Tibial artery (tissue), 4 donors: ENCODE measurements around the gene KCNT1.

Experiments used
- DNase-seq, 2 donors: peaks; one replicate each; pipeline ENCODE4 v3.0.0-alpha.2; 2019
- H3K27ac ChIP-seq, 2 donors: fragments of 200-600 bp; sonication (generic) in 1 of 2; 1 replicate in 1 of 2; 2 replicates in 1 of 2; pipeline ENCODE4 v1.5.1; 2018 to 2019; ENCODE audit warnings: mild to moderate bottlenecking in 1 of 2
- H3K27me3 ChIP-seq, 2 donors: fragments of 200-600 bp; sonication (generic) in 1 of 2; one replicate each; pipeline versions ENCODE4 v1.5.1 to v1.6.0; 2016 to 2019
- H3K36me3 ChIP-seq, 3 donors: fragments of 200-600 bp; sonication (generic) in 2 of 3; one replicate each; pipeline ENCODE4 v1.5.1; 2016 to 2019; ENCODE audit warnings: mild to moderate bottlenecking in 2 of 3
- H3K4me1 ChIP-seq, 4 donors: fragments of 200-600 bp; sonication (generic) in 2 of 4; 1 replicate in 3 of 4; 2 replicates in 1 of 4; pipeline ENCODE4 v1.5.1; 2016 to 2019
- H3K4me3 ChIP-seq, 2 donors: fragments of 200-600 bp; sonication (generic) in 1 of 2; 1 replicate in 1 of 2; 2 replicates in 1 of 2; pipeline ENCODE4 v1.5.1; 2018 to 2019; ENCODE audit warnings: mild to moderate bottlenecking in 2 of 2
- H3K9me3 ChIP-seq, 3 donors: fragments of 200-600 bp; sonication (generic) in 1 of 3; one replicate each; pipeline ENCODE4 v1.5.1; 2016 to 2019
- intact Hi-C: fragments of 100-400 bp; cut with DNase I; formaldehyde crosslinking; loops from one replicate; pipeline ENCODE4 v1.15.0; 2023; ENCODE audit warnings: low total_unique reads
- TF ChIP-seq, protein P1 (sequence below), 2 experiments: fragments of 200-600 bp in 1 of 2; fragments of 450-650 bp in 1 of 2; IDR thresholded peaks; one replicate each; pipeline ENCODE4 v1.5.1; 2017 to 2019; ENCODE audit warnings: antibody characterized with exemption in 2 of 2, mild to moderate bottlenecking in 1 of 2, moderate library complexity in 1 of 2

KCNT1 gene

GRCh38 chr9:135701959-135702721 lies at the start of gene KCNT1:
KCNT1 (plus strand) TSS chr9:135702185; CDS start chr9:135702259, 74 bp downstream.
- TF ChIP-seq, protein P1, sequence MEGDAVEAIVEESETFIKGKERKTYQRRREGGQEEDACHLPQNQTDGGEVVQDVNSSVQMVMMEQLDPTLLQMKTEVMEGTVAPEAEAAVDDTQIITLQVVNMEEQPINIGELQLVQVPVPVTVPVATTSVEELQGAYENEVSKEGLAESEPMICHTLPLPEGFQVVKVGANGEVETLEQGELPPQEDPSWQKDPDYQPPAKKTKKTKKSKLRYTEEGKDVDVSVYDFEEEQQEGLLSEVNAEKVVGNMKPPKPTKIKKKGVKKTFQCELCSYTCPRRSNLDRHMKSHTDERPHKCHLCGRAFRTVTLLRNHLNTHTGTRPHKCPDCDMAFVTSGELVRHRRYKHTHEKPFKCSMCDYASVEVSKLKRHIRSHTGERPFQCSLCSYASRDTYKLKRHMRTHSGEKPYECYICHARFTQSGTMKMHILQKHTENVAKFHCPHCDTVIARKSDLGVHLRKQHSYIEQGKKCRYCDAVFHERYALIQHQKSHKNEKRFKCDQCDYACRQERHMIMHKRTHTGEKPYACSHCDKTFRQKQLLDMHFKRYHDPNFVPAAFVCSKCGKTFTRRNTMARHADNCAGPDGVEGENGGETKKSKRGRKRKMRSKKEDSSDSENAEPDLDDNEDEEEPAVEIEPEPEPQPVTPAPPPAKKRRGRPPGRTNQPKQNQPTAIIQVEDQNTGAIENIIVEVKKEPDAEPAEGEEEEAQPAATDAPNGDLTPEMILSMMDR (IDR thresholded peaks at IDR 0.05) = peak; percentile 75 to 91
- peaks cover 0 to 68% of the 10 kb centered on the region in 2 donors for H3K27me3 ChIP-seq
- no peaks in the 10 kb centered on the region for H3K9me3 ChIP-seq
- intact Hi-C loops = no loop called here
- H3K27ac ChIP-seq = no peak within 1 kb of the TSS
- no peaks in the 10 kb centered on the region for H3K36me3 ChIP-seq
- peaks cover 0 to 19% (median 14%) of the 10 kb centered on the region in 4 donors for H3K4me1 ChIP-seq
- H3K4me3 ChIP-seq = peak within 1 kb of the TSS in 1 of 2 donors; percentile 24
- DNase-seq = no peak

- Histone ChIP-seq H3K4me1 (no peaks in the 10 kb centered on the region), H3K36me3 (no peaks in the 10 kb centered on the region), H3K4me3 (no peak overlapping the region), H3K27me3 (peaks cover 0 to 23% of the 10 kb centered on the region in 2 donors), H3K27ac (no peak overlapping the region), H3K9me3 (no peaks in the 10 kb centered on the region)
- TF ChIP-seq, protein P1 (IDR thresholded peaks at IDR 0.05) = no peak
- DNase-seq = no peak
- intact Hi-C loops = no loop called here
These were observed 46.7 kb upstream of the KCNT1 start for GRCh38 chr9:135655317-135655716.

DNA sequence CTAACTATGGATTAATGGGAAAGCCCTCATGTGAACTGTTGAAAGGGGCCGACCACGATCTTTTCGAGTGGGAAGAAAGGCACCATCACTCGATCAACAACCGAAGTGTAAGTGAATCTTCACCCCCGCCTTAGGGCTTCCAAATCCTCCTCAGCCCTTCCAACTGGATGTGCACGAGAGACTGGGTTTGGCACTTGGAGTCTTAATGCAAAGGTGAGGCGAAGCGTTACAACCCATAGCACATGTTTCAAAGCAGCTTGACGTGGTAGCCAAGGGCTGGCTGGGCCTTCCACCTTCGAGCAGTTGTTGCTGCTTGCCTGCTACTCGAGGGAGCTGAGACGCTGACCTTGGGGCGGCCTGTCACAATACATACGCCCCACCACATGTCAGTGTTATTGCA lies 44.6 kb upstream of the KCNT1 start:
- H3K4me3 ChIP-seq = no peak overlapping the region
- intact Hi-C loops = no loop called here

GRCh38 chr9:135659252-135659651 lies 42.7 kb upstream of the KCNT1 start:
- intact Hi-C loops = no loop called here
- Histone ChIP-seq H3K27me3 (peaks cover 0 to 40% of the 10 kb centered on the region in 2 donors), H3K9me3 (no peaks in the 10 kb centered on the region), H3K4me1 (no peaks in the 10 kb centered on the region), H3K27ac (no peak overlapping the region), H3K36me3 (no peaks in the 10 kb centered on the region), H3K4me3 (no peak overlapping the region)
- TF ChIP-seq, protein P1 (IDR thresholded peaks at IDR 0.05) = no peak
- DNase-seq = no peak

More for the DNA sequence above, 44.6 kb upstream of the KCNT1 start:
- no peaks in the 10 kb centered on the region for H3K9me3 ChIP-seq
- no peak for DNase-seq
- no peaks in the 10 kb centered on the region for H3K36me3 ChIP-seq
- TF ChIP-seq, protein P1 (IDR thresholded peaks at IDR 0.05) = no peak
- no peak overlapping the region for H3K27ac ChIP-seq
- no peaks in the 10 kb centered on the region for H3K4me1 ChIP-seq
- peaks cover 0 to 24% of the 10 kb centered on the region in 2 donors for H3K27me3 ChIP-seq

DNA sequence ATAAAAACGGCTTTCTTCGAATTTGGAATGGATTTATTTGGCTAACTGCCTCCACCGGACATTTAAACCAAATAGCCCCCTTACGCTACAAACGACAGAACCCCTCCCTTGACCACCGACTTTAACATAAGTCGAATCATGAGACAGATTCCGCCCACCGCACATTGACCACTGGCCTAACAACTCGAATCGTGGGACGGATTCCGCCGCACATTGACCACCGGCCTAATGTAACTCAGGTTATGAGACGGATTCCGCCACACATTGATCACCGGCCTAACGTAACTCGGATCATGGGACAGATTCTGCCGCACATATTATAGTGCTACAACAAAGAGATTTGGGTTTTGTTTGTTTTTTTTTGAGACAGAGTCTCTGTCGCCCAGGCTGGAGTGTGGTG lies 41.6 kb upstream of the KCNT1 start:
- Histone ChIP-seq H3K27ac (no peak overlapping the region), H3K4me1 (no peaks in the 10 kb centered on the region), H3K9me3 (no peaks in the 10 kb centered on the region), H3K27me3 (peaks cover 0 to 50% of the 10 kb centered on the region in 2 donors), H3K36me3 (no peaks in the 10 kb centered on the region), H3K4me3 (no peak overlapping the region)
- TF ChIP-seq, protein P1 (IDR thresholded peaks at IDR 0.05) = no peak
- DNase-seq = no peak
- intact Hi-C loops = no loop called here
